Esophagus muscularis mucosa (tissue), 4 donors: ENCODE measurements around the gene ELOA.

Experiments
- EP300 ChIP-seq: sonication (generic); formaldehyde crosslinking; IDR thresholded peaks from one replicate; pipeline ENCODE4 v1.6.1; 2017; ENCODE audit warnings: antibody characterized with exemption
- POLR2A ChIP-seq: fragments of 450-650 bp; IDR thresholded peaks from one replicate; pipeline ENCODE4 v1.6.1; 2017; ENCODE audit warnings: antibody characterized with exemption, moderate library complexity, mild to moderate bottlenecking, low read depth
- POLR2AphosphoS5 ChIP-seq, 2 donors: sonication (generic); formaldehyde crosslinking; IDR thresholded peaks; one replicate each; pipeline ENCODE4 v1.6.1; 2017; ENCODE audit warnings: antibody characterized with exemption in 2 of 2
- TF ChIP-seq, protein P1 (sequence below), 3 experiments: fragments of 200-600 bp in 2 of 3; fragments of 450-650 bp in 1 of 3; sonication (generic) in 2 of 3; IDR thresholded peaks; one replicate each; pipeline ENCODE4 v1.5.1; 2017 to 2019; ENCODE audit warnings: antibody characterized with exemption in 3 of 3, mild to moderate bottlenecking in 2 of 3, moderate library complexity in 1 of 3

GRCh38 chr1:23699280-23700179, 43.7 kb upstream of the ELOA start:
- TF ChIP-seq, protein P1, sequence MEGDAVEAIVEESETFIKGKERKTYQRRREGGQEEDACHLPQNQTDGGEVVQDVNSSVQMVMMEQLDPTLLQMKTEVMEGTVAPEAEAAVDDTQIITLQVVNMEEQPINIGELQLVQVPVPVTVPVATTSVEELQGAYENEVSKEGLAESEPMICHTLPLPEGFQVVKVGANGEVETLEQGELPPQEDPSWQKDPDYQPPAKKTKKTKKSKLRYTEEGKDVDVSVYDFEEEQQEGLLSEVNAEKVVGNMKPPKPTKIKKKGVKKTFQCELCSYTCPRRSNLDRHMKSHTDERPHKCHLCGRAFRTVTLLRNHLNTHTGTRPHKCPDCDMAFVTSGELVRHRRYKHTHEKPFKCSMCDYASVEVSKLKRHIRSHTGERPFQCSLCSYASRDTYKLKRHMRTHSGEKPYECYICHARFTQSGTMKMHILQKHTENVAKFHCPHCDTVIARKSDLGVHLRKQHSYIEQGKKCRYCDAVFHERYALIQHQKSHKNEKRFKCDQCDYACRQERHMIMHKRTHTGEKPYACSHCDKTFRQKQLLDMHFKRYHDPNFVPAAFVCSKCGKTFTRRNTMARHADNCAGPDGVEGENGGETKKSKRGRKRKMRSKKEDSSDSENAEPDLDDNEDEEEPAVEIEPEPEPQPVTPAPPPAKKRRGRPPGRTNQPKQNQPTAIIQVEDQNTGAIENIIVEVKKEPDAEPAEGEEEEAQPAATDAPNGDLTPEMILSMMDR (IDR thresholded peaks at IDR 0.05): no peak
- TF ChIP-seq POLR2A (no peak), POLR2AphosphoS5 (IDR thresholded peaks at IDR 0.05) (no peak), EP300 (no peak)
